GM20431 (cell line): Measurements from ENCODE around the gene MAP1S.

Experiments used
- in situ Hi-C: fragments of 300-500 bp; cut with MseI, MboI; formaldehyde crosslinking; loops from one replicate; pipeline ENCODE4 v1.15.0; 2020; ENCODE audit warnings: low sequenced_read_pairs; ENCODE audit not compliant: unreplicated experiment

MAP1S gene

GRCh38 chr19:17726964-17727773 lies 7.9 kb downstream of the MAP1S start:
- in situ Hi-C loops, result no loop called here

GRCh38 chr19:17727843-17728242 lies 8.6 kb downstream of the MAP1S start:
- in situ Hi-C loops, result no loop called here

GRCh38 chr19:17733127-17733526 lies 13.8 kb downstream of the MAP1S start:
- in situ Hi-C loops, result no loop called here

- in situ Hi-C loops, result no loop called here
These were observed 14.9 kb downstream of the MAP1S start for GRCh38 chr19:17734146-17734545.

- in situ Hi-C loops, result no loop called here
These were observed 16.1 kb downstream of the MAP1S start for GRCh38 chr19:17735410-17735809.

- in situ Hi-C loops, result no loop called here
These were observed 18.4 kb downstream of the MAP1S start for GRCh38 chr19:17737690-17738153.

GRCh38 chr19:17739121-17739875 lies 20.0 kb downstream of the MAP1S start:
- in situ Hi-C loops, result no loop called here

GRCh38 chr19:17741456-17741855 lies 22.2 kb downstream of the MAP1S start:
- in situ Hi-C loops, result no loop called here

- in situ Hi-C loops, result no loop called here
These were observed 24.7 kb downstream of the MAP1S start for GRCh38 chr19:17743874-17744580.

- in situ Hi-C loops, result no loop called here
These were observed 28.2 kb downstream of the MAP1S start for GRCh38 chr19:17747205-17748098.

- in situ Hi-C loops, result no loop called here
These were observed 29.8 kb downstream of the MAP1S start for GRCh38 chr19:17748884-17749638.

GRCh38 chr19:17749912-17750317 lies 30.6 kb downstream of the MAP1S start:
- in situ Hi-C loops, result no loop called here

GRCh38 chr19:17751103-17751911 lies 32.0 kb downstream of the MAP1S start, which contains the start of gene FCHO1:
Gene FCHO1, plus strand, starts transcription at chr19:17751477. Its CDS starts 3,688 bp downstream, at chr19:17755165.
- in situ Hi-C loops, result no loop called here

- in situ Hi-C loops, result no loop called here
These were observed 32.6 kb downstream of the MAP1S start for GRCh38 chr19:17751912-17752273.

GRCh38 chr19:17752865-17753639 lies 33.8 kb downstream of the MAP1S start:
- in situ Hi-C loops, result no loop called here

- in situ Hi-C loops, result no loop called here
These were observed 34.7 kb downstream of the MAP1S start for GRCh38 chr19:17753976-17754375.

- in situ Hi-C loops, result no loop called here
These were observed 35.6 kb downstream of the MAP1S start for GRCh38 chr19:17754634-17755442.
